Fibroblast of skin of right biceps (primary cell): Measurements from ENCODE around the gene LCA5.
"Not testable (repeated sequence)": the region's sequence is repeated elsewhere in the genome, so short reads cannot be mapped to it uniquely, and the experiment has no call there.

Source experiments
- DNase-seq: peaks from one replicate; pipeline ENCODE4 v3.0.0-alpha.2; 2013

LCA5 gene

DNA sequence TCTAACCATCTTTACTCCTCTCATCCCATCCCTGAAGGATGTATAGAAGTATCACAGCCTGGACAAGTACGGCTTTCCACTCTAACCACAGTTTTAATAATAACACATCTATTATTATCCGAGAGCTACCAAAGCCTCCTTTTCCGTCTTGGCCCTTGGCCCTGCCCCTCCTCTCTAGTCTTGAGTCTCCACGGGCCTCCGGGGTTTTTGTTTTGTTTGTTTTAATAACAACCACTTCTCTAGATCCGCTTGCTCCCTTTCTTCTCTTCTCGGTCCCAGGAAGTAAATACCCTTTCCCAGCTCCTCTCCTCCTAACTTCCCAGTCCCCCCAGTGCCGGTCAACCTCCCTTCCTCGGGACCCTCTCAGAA, 661 bp downstream of the LCA5 start:
- peak; percentile 20 for DNase-seq

DNA sequence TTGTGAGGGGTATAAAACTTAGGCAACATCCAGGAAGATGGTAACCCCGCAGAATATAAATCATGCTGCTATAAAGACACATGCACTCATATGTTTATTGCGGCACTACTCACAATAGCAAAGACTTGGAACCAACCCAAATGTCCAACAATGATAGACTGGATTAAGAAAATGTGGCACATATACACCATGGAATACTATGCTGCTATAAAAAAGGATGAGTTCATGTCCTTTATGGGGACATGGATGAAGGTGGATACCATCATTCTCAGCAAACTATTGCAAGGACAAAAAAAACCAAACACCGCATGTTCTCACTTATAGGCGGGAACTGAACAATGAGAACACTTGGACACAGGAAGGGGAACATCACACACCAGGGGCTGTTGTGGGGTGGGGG, 7.7 kb downstream of the LCA5 start:
- not testable (repeated sequence) for DNase-seq

DNA sequence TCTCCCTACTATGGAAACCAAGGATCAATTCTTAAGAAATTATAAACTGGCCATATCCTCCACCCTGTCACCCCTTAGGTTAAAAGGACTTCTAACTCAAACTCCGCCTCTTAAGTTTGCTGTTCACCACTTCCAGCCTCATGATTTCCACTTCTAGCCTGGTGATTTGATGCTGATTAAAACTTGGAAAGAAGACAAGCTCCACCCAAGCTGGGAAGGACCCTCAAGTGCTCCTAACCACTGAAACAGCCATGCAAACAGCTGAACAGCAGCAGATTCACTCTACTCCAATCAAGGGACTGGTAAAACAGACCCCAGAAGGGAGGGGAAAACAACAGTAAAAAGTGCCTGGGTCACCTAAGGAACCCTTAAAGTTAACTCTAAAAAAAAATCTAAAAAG, 10.3 kb downstream of the LCA5 start:
- DNase-seq, result no peak

DNA sequence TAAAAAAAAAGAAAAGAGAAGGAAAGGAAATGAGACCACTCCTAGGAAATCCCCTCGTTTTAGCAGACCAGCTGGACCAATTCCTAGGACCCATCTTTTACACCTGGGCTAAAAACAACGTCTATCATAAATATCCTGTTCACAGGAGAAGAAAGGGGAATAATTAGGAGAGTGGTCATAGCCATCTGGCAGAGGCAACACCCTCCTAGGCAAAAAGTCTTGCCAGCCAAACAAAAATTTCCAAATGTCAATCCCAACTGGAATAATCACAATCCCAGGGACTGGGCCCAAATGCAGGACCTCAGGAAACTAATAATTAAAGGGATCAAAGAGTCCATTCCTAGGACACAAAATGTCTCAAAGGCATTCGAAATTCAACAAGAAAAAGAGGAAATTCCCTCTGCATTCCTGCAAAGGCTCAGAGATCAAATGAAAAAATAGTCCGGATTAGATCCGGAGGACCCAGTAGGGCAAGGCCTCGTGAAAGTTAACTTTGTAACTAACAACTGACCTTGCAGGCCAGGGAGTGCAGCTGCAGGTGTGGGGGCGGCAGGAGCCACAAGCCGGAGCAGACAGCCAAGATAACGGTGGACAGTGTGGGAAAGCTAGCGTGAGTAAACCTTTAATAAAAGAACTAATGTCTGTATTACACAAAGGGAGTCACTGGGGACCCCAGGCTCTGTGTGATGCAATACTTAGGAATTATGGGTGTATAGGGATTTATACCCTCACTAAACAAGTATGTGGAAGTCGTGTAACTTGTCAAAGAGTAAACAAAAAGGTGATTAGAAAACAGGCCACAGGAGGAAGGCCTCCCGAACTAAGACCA, 11.7 kb downstream of the LCA5 start:
- DNase-seq, result peak; percentile 33

DNA sequence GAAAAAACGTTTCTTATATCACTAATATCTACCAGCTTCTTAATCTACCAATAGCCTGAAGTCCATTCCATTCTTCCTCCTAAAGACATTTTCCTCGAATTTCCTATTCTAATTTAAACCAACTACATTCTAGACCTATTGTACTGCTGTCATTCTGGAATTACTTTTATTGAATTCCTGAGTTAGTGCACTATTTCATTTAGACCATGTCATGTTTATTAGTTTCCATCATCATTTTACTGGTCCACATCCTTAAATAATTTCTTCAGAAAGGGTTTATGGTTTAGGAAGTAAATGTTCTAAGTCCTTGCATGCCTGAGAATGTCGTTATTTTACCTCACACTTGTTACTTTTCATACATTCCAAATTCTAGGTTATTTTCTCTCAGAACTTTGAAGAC, 13.2 kb downstream of the LCA5 start:
- no peak for DNase-seq

DNA sequence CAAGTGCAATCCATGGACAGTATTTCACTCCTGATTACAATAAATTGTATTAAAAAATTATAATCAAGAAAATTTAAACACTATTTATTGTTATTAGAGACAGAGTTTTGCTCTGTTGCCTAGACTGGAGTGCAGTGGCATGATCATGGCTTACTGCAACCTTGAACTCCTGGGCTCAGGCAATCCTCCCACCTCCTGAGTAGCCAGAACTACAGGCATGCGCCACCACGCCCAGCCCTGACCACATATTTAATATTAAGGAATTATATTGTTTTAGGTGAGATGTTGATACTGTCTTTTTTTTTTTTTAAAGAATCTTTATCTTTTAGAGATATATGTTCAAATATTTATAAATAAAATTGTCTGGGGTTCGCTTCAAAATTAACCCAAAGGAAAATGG, 14.6 kb downstream of the LCA5 start:
- no peak for DNase-seq

DNA sequence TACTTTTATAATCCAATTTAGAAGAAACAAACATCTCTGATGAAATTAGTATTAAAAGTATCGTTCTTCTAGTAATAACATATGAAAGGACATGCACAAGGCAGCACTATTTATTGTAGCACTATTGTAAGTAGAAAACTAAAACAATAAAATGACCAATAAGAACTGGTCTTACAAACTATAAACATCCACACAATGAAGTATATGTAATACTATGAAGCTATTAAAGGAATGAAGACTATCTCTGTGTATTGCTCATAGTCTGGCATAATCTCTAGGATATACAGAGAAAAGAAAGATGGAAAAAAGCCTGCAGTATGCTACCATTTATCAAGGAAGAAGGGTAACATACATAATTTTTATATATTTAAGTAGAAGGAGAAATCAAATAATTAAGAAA, 16.7 kb downstream of the LCA5 start:
- DNase-seq, result no peak

DNA sequence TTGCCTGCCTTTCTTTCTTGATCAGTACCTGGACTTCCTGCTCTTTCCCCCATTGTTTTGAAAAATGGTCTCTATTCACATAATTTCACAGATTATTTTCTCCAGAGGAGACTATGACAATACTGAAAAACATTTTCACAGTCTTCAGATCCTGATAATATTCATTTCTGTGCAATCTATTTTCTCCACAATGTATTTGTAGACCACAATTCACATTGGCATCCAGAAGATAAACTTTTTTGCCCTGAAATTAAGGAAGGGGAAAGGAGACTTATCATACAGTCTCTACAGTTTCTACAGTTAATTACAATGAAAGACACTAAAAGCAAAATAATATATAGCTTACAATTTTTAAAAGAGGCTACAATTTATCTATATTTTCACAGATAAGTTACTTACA, 18.4 kb downstream of the LCA5 start:
- DNase-seq, result no peak

DNA sequence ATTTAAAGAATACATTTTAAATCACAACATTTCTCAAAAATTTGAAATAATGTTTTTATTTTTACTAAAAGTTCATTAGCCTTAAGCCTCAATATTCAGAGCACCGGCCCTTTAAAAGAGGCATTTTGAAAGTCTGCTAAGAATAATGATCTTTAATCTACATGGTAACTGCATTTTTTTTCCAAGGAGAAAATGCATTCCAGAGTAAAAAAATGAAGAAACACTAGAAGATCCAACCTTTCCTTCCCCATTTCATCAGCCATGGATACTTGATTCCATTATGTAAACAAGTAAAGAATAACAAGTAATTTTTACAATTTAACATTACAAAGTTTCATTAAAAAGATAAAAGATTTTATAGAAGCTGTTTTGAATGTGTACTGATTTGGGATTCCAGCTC, 21.8 kb downstream of the LCA5 start:
- no peak for DNase-seq

DNA sequence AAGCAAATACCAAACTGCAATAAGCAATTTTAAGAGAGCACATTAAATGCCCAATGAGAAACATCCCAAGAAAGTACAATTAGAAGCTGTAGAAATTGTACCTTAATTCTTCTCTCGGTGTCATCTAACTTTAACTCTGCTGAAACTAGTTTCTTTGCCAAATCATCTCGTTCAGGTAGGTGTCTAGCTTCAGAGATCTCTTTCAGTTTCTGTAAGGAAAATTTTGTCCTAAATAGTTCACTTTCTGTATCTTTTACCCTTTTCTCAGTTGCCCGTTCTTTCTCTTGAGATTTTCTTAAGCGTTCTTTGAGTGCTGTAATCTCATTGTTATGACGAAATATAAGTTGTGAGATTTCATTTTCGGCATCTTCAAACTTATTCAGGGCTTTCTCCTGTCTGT, 24.1 kb downstream of the LCA5 start:
- DNase-seq, result no peak

DNA sequence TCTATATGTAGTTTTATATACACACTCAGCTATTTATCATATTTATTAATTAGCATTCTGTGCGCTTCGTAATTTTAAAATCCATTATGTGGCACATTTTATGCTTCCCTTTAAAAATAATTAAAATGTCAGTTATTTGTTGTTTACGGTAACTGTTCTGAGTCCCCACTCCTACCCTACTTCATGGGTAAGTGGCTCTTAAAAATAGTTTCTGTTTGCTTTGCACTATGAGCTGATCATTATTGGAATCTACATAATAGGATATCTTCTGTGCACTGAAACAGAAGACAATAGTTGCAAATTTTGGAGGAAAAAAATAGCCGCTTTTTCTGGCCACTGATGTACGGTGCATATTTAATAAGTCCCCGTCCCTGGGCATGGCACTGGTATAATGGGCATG, 25.2 kb downstream of the LCA5 start:
- no peak for DNase-seq

DNA sequence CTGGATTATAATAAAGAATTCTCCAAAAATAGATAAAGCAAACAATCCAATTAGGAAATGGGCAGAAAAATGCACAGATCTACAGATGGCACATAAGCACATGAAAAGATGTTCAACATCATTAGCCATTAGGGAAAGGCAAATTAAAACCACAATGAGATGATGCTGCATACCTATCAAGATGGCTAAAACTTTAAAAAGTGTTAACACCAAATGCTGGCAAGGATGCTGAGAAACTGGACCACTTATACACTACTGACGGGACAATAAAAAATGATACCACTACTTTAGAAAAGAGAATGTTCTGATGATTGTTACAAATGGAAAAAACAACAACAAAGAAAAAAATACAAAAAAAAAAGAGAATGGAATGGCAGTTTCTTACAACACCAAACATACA, 26.5 kb downstream of the LCA5 start:
- no peak for DNase-seq

DNA sequence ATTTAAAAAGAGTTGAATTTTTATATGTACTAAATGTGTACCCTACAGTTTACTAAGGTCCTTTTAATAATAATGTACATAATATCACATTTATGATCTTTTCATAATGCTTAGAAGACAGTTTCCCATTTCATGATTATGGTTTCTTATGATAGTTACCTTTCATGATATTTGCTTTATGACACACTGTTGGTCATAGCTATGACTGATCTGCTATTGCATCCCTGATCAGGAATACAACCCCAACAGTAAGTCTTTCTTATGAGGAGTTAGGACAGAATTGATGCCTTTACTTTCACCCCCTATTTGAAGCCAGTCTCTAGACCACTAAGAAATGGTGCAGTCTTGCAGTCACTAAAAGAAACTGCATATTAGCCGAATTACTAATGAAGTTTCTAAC, 31.0 kb downstream of the LCA5 start:
- no peak for DNase-seq

DNA sequence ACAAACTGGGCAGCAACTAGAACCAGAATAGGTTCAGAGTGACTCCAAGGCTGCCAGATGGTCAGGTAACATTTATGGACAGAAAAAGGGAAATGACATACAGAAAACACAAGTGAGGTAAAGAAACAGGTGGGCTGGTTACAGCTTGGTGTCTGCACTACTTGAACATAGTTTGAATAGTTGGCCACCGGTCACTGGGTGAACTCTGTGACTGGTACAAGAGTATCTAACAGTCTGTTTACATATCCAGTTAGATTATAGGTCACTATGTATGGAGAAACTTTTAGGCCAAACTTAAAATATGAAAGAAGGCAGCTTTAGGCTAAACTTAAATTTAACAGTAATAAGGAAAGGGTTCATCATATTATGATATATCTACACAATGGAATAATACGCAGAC, 32.9 kb downstream of the LCA5 start:
- no peak for DNase-seq

DNA sequence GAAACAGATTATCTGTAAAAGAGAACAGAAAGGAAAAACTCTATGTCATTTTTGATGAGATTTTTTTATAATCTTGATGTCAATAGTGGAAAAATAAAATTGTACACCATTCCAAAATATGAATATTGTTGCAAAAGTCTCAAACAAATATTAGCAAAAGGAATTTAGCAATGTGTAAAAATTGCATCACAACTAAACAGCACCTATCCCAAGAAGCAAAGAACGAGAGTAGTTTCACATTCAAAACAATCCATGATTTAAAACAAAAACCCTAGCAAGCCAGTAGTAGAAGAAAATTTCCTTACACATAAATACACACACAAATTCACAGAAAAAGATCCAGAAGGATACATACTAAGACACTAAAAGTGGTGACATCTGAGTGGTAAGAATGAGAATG, 38.4 kb downstream of the LCA5 start:
- no peak for DNase-seq

DNA sequence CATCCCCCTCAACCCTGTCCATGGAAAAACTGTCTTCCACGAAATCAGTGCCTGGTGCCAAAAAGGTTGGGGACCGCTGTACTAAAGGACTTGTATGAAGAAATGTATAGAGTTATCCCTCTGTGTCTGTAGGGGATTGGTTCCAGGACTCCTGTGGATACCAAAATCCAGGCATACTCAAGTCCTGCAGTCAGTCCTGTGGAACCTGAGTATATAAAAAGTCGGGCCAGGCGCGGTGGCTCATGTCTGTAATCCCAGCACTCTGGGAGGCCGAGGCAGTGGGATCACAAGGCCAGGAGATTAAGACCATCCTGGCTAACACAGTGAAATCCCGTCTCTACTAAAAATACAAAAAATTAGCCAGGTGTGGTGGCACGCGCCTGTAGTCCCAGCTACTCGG, 42.0 kb downstream of the LCA5 start:
- no peak for DNase-seq

DNA sequence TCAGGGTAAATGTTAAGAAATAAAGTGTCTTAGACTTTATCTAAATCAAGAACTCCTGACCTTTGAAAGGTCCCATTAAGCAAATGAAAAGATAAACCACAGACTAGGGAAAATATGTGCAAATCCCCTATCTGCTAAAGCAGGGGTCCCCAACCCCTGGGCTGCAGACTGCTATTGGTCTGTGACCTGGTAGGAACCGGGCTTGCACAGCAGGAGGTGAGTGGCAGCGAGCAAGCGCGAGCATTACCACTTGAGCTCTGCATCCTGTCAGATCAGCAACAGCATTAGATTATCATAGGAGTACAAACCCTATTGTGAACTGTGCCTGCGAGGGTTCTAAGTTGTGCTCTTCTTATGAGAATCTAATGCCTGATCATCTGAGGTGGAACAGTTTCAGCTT, 42.4 kb downstream of the LCA5 start:
- DNase-seq, result no peak

DNA sequence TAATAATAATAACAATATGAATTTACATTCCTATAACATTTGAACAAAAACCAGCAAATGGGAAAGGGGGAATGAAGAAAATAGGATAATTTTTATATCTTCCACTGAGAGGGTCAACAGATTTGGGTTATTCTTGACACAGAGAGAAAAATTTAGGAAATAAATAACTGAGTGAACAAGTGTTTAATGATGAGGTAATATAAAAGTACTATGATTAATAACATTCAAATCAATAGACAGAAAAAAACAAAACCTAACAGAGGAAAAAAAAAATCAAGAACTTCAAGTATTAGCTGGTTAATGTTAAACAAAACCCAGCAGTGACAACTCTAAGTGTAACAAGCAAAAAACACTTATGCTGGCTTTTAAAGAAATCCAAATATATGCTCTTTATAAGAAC, 66.5 kb downstream of the LCA5 start:
- no peak for DNase-seq

DNA sequence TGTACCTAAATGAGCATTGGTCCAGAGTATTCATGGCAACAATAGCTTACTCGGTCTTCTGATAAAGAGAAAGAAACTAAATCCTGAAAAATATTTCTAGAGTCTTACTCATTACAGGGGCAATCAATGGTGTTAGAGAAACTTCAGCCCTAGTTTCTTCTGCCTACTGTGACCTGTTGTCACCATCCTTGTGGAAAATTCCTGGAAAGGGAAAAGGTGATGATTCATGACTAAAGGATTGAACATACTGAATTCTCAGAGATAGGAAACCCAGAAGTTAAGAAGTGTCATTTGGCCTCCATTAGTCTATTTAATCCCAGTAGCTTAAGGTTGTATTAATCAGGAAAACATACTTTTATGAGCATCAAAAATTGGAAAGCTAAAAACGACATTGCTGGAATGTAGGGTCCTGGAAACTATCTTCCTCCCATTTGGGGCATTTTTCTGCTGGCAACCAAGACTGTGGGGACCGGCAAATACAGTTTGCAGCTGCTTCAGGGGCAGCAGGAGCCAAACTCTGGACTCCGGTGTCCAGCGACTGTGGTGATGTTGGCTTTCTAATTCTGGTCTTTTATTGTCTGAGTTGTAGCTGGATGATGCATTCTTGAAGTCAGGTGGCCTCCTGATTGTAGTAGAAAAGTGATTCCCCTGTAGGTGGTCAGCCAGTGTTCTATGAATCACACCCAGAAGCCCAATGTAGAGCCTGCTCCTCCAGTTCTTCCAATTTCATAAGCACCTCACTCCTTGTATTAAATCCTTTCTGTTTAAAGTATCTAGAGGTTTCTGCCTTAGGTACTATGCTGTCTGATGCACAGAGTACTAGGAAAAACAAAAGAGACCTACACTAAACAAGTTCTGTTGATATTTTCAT, 67.6 kb downstream of the LCA5 start:
- peak; percentile 32 for DNase-seq

DNA sequence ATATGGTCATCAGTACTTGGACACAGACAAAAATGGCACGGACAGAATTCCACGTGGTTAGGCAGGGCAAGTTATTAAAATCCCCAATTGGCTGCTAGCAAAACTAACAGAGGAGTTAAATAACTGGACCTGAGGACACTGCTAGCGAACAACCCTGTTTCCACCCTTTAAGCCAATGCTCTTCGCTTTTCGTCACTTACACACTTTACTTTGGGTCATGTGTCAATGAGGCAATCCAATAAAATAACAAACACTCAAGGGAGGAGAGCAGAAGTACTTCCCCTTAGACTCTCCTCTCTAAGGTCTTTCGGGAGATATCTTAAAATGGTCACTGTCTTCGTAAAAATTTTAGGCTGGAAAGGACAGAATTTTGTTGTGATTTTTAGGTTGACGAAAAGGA, 68.6 kb downstream of the LCA5 start:
- DNase-seq, result no peak

DNA sequence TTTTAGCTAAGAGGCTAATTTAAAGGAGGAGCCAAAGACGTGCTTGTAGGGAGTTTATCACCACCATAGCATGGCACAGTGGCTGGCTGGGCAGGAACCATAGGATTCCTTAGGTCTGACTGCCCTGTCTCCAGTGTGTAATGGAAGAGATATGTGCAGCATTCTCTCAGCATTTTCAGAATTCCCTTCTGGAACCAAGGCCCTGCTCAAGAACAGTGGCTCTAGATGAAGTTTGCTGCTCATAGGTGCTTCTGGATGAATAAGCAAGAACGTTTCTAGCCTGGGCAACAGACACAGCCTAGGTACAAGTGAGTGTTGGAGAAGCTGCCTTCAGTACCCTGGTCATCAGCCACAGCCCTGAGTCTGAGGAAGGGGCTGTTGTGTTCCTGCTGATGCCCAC, 69.1 kb downstream of the LCA5 start:
- DNase-seq, result peak; percentile 41

DNA sequence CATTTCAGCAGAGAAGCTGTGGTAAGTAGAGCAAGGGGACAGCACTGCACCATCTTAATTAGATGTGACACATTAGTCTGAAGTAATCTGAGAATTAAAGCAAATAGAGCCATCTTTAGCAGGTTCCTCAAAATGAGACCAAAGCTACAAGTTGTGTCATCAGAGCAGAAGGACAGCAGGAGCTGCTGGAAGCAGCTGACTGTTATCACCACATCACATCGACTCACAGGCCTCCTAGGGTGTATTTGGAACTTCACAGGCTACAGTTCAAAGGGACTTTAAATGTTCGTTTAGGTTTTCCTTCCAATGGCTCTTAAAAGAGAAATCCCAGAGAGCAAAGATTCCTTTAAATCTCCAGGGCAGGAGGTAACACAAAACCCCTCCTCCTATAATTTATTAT, 69.5 kb downstream of the LCA5 start:
- DNase-seq, result no peak

DNA sequence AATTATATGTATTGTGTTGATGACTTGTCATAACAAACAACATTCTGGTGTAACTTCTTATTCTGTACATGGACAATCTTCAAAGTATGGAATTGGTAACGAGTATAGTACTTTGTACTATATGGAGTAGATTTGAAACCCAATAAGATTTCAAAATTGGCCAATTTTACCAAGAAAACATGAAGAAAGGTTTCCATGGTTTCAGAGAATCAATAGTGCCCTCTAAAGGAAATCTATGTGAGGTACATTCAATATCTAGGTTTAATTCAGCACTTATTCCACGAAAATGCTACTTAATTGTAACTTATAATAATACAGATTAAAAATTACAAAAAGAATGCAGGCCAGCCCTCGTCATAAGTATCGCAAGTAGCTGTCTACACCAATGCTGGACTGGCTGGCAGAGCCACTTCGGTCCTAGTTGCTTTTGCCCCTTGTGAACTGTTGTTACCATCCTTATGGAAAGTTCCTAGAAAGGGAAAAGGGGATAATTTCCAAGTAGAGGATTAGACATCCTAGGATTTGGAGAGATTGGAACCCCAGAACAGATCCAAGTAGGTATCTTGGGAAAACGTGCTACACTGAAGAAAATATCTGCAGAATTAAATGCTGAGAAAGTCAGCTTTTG, 70.9 kb downstream of the LCA5 start:
- peak; percentile 10 for DNase-seq

DNA sequence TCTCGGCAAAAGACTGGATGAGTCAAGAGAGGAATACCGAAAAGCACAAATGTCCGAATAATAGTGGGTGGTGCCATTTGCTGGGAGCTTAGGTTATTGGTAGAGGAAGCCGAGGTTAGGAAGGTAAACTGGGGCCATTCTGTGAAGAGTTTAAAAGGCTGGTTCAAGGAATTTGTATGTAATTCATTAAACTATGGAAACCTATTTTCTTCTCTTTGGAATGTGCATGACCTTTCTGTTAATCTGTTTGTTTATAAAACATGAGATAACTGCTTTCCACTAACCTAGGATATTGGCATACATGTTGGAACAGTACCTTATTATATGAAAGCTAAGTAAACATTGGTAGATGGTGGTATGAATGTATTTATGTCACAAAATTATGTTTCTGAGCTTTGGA, 71.8 kb downstream of the LCA5 start:
- DNase-seq, result no peak
